ACC112 (cell line): ENCODE data around the gene EXOSC9.
A peak's percentile ranks its signal among the peaks of the same experiment; 100 is the strongest.

Experiments used
- H2AFZ ChIP-seq: fragments of 200-600 bp; sonication (generic); one replicate; pipeline ENCODE4 v1.6.0; 2017; ENCODE audit warnings: antibody characterized with exemption, low read length; ENCODE audit not compliant: unreplicated experiment
- H3K27ac ChIP-seq: fragments of 200-600 bp; sonication (generic); 2 replicates; pipeline ENCODE4 v1.5.1; 2014; ENCODE audit warnings: low read depth, mild to moderate bottlenecking, antibody characterized with exemption, low read length, moderate library complexity
- H3K27me3 ChIP-seq: fragments of 200-600 bp; sonication (generic); 2 replicates; pipeline ENCODE4 v1.6.1; 2014; ENCODE audit warnings: mild to moderate bottlenecking, antibody characterized with exemption, low read length, moderate library complexity, mixed read lengths; ENCODE audit not compliant: insufficient read depth
- H3K36me3 ChIP-seq: fragments of 200-600 bp; sonication (generic); 2 replicates; pipeline ENCODE4 v1.6.1; 2016; ENCODE audit warnings: mild to moderate bottlenecking, antibody characterized with exemption, low read length, moderate library complexity, mixed read lengths; ENCODE audit not compliant: insufficient read depth
- H3K4me1 ChIP-seq: fragments of 200-600 bp; sonication (generic); one replicate; pipeline ENCODE4 v1.6.1; 2016; ENCODE audit warnings: low read length, mixed read lengths; ENCODE audit not compliant: insufficient read depth, unreplicated experiment, control insufficient read depth
- H3K4me3 ChIP-seq: fragments of 200-600 bp; sonication (generic); 2 replicates; pipeline ENCODE4 v1.5.1; 2014; ENCODE audit warnings: mild to moderate bottlenecking, low read depth, low read length
- H3K79me2 ChIP-seq: fragments of 200-600 bp; sonication (generic); one replicate; pipeline ENCODE4 v1.6.0; 2016; ENCODE audit warnings: low read length; ENCODE audit not compliant: control insufficient read depth, unreplicated experiment, insufficient read depth

EXOSC9 gene

DNA sequence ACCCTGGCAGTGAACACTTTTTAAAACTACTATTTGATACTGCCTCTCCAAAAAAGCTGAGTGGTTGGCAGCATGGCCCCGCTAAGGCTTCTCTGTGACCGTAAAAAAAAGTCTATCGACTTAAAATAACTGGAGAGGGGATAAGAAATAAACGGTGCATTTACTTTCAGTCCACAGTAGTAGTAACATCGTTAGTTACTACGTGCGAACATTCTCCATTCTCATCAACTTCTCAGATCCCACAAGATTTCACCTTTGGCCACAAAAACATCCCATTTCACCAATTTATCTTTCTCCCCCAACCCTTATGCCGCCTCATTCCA, 524 bp upstream of the EXOSC9 start:
- Histone ChIP-seq H3K4me1 (peaks cover 28% of the 10 kb centered on the region), H3K4me3 (peak overlapping the region; percentile 100), H3K27ac (peak overlapping the region; percentile 81), H3K36me3 (peaks cover 28% of the 10 kb centered on the region), H2AFZ (peak overlapping the region; percentile 99), H3K27me3 (no peaks in the 10 kb centered on the region), H3K79me2 (peaks cover 41% of the 10 kb centered on the region)

DNA sequence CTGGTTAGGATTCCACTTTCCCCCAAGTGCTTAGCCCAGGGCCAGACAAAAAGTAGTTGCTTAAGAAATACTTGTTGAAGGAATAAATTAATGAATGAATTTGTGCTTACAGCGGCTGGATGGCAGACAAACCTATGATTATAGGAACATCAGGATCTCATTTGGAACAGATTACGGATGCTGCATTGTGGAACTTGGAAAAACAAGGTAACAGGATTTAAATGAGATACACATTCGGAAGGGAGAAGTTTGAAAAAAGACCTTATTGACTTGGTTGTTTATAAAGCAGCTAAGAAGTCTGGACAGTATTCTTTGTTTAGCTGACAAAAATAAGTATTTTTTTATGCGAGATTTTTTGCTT, 572 bp downstream of the EXOSC9 start:
- Histone ChIP-seq H2AFZ (peak overlapping the region; percentile 96), H3K27ac (peak overlapping the region; percentile 81), H3K27me3 (no peaks in the 10 kb centered on the region), H3K79me2 (peaks cover 41% of the 10 kb centered on the region), H3K4me1 (peaks cover 28% of the 10 kb centered on the region), H3K36me3 (peaks cover 33% of the 10 kb centered on the region), H3K4me3 (peak overlapping the region; percentile 100)

DNA sequence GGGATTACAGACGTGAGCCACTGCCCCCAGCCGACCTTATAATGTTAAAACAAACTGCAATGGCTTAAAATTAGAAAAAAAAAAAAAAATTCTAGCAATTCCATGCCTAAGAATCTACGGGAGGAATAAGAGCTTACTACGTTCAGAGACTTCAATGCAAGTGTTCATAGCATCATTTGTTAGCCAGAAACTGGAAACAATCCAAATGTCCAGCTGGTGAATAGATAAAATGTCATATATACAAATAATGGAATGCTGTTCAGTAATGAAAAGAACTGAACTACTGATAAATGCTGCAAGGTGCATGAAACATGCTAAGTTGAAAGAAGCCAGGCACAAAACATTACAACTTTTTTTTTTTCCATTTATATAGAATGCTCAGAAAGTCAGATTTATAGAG, 5.3 kb downstream of the EXOSC9 start:
- H3K4me3 ChIP-seq = no peak overlapping the region
- peaks cover 18% of the 10 kb centered on the region for H3K4me1 ChIP-seq
- H3K27ac ChIP-seq = no peak overlapping the region
- peaks cover 38% of the 10 kb centered on the region for H3K79me2 ChIP-seq
- no peak overlapping the region for H2AFZ ChIP-seq
- H3K36me3 ChIP-seq = peaks cover 59% of the 10 kb centered on the region
- no peaks in the 10 kb centered on the region for H3K27me3 ChIP-seq

DNA sequence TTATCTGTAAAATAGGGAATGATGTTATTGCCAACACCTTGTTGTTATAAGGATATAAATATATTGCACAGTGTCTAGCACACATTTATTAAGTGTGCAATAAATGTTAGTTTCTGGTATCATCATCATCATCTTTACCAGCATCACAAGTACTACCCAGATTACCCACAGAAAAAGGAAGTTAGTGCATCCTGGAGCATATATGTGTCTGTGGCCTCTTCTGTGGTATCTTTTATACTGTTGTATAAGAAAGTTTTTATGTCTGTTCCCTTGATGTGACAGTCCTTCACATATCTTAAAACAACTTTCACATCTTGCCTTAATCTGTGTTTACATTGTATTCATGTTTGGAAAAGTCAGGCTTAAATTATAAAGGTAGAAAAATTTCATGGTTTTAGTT, 10.0 kb downstream of the EXOSC9 start:
- Histone ChIP-seq H3K27ac (no peak overlapping the region), H3K79me2 (peaks cover 7% of the 10 kb centered on the region), H3K4me1 (peaks cover 18% of the 10 kb centered on the region), H3K4me3 (no peak overlapping the region), H3K36me3 (peaks cover 59% of the 10 kb centered on the region), H2AFZ (no peak overlapping the region), H3K27me3 (no peaks in the 10 kb centered on the region)

DNA sequence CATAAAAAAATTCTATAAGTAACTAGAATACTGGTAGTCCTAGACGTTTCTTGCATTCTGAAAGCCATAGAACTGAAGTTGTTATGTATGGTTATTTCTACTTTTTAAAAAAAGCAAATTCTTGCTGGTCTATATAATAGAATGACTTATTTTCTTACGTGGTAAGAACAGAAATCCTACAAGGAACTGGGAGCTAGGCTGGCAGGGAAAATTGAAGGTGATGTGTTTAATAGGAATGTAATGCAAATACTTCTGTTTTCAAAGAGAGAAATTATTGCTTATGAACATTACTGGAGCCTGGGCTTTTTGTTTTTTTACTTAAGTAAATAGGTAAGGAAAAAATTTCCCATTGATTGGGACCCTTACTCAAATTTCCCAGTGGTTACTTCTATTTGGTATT, 13.6 kb downstream of the EXOSC9 start:
- Histone ChIP-seq H3K4me3 (no peak overlapping the region), H2AFZ (no peak overlapping the region), H3K27me3 (no peaks in the 10 kb centered on the region), H3K79me2 (peaks cover 36% of the 10 kb centered on the region), H3K27ac (peak overlapping the region; percentile 23; the same call in 1 of the 2 replicates), H3K36me3 (peaks cover 64% of the 10 kb centered on the region), H3K4me1 (peaks cover 32% of the 10 kb centered on the region)

DNA sequence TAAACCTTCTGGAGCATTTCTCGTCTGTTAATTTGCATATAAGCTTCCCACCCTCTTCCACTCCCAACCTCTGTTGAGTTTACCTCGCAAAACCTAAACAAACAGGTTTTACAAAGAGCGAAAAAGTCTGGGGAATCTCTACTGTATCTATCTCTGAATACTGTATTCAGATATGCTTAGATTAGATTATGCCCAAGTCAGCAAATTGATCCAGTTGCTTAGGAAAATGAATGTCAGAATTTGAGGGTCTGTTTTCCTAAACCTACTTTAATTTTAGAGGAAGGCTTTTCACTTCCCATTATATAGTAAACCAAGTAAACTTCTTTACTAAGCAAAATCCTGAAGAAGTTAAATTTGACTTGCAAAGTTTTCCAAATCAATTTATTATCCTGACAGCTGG, 15.9 kb downstream of the EXOSC9 start:
- Histone ChIP-seq H3K4me1 (peaks cover 46% of the 10 kb centered on the region), H3K27ac (peak overlapping the region; percentile 19), H3K4me3 (no peak overlapping the region), H3K36me3 (peaks cover 52% of the 10 kb centered on the region), H3K27me3 (no peaks in the 10 kb centered on the region), H3K79me2 (peaks cover 56% of the 10 kb centered on the region), H2AFZ (no peak overlapping the region)

DNA sequence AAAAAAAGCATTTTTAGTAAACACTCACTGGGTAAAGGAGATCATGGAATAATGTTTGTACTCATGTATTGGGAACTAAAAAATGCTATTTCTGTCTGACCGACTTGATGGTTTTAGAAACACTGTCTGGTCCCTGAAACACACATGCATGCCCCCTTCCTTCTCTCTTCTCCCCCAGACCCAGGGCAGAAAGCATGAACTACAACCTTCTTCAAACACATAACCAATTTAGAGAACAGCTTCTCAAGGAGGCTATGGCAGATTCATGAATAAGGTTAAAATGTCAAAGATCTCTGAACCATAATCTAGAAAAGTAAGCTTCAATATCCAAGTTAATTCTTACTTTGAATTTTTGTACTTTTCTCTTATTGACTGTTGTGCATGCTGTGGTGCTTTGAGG, 16.6 kb downstream of the EXOSC9 start:
- no peaks in the 10 kb centered on the region for H3K27me3 ChIP-seq
- no peak overlapping the region for H2AFZ ChIP-seq
- peaks cover 63% of the 10 kb centered on the region for H3K79me2 ChIP-seq
- peaks cover 51% of the 10 kb centered on the region for H3K4me1 ChIP-seq
- peak overlapping the region; percentile 19; the same call in 1 of the 2 replicates for H3K27ac ChIP-seq
- H3K4me3 ChIP-seq = no peak overlapping the region
- H3K36me3 ChIP-seq = peaks cover 47% of the 10 kb centered on the region

DNA sequence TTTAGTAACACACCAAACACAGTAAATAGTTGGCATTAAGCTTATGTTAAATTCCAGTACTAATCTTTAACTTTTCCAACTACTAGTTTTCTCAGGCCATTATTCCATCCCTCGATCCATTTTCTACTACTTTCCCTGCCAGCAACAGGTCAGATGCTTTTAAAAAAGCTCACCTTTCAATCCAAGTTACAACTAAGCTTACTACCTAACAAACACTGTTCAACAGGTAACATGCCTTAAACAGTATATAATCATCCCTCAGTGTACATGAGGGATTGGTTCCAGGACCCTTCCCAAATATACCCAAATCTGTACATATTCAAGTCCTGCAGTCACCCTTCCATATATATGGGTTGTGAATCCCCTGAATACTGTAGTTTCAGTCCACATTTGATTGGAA, 17.1 kb downstream of the EXOSC9 start:
- H3K79me2 ChIP-seq = peaks cover 68% of the 10 kb centered on the region
- H3K4me1 ChIP-seq = peaks cover 51% of the 10 kb centered on the region
- no peak overlapping the region for H2AFZ ChIP-seq
- no peak overlapping the region for H3K4me3 ChIP-seq
- H3K27me3 ChIP-seq = no peaks in the 10 kb centered on the region
- no peak overlapping the region for H3K27ac ChIP-seq
- peaks cover 45% of the 10 kb centered on the region for H3K36me3 ChIP-seq

DNA sequence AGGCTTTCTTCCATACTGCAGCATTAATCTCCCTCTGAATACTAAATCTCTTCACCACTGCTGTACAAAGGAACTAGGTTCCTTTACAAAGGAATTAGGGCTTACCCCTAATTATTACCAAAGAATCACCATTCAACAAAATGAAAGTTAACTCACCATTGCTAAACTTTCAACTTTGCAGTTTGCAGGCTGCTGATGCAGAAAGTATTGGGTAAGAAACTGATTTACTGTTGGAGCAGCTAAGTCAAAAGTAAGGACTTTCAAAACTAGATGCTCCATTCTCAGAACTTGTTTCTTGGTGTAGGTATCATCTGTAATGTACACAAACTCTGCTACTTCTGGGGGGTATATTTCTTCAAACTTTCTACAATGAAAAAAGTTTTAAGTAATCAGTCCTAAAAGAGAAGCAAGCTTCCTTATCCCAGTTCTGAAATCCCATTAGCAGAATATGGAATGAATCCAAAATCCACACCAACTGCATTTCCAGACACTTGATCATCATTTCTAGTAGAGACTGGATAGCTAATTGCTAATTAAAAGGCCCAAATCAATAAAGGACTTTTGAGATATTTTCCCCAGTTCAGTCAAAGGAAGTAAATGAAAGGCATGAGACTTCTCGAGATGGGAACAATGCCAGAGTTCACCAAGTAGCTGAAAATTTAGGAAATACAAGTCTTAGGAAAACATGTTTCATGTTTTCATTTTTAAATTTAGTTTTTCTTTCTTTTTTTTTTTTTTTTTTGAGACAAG, 18.3 kb downstream of the EXOSC9 start:
- H3K4me3 ChIP-seq = peak overlapping the region; percentile 1; the same call in 1 of the 2 replicates
- H3K36me3 ChIP-seq = peaks cover 39% of the 10 kb centered on the region
- H3K27me3 ChIP-seq = no peaks in the 10 kb centered on the region
- peak overlapping the region; percentile 12 for H3K27ac ChIP-seq
- peaks cover 50% of the 10 kb centered on the region for H3K4me1 ChIP-seq
- H3K79me2 ChIP-seq = peaks cover 72% of the 10 kb centered on the region
- no peak overlapping the region for H2AFZ ChIP-seq

DNA sequence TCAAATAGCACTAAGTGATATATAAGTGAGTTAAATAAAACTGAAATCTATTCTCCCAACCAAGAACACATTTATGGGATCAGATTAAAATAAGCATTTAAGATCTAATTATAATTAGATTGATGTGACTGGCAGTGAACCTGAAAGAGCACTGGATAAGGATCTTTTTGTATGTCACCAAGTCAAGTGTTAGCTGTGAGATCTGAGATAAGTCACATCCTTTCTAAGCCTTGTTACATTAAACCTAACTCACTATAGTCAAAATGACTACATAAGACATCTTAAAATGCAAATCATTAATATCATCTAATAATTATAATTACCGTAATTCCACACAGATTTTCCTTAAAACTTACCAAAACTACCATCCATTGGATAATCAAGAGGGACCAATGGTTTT, 20.9 kb downstream of the EXOSC9 start:
- Histone ChIP-seq H3K27me3 (no peaks in the 10 kb centered on the region), H2AFZ (peak overlapping the region; percentile 37), H3K79me2 (peaks cover 57% of the 10 kb centered on the region), H3K4me1 (peaks cover 39% of the 10 kb centered on the region), H3K36me3 (peaks cover 22% of the 10 kb centered on the region), H3K4me3 (peak overlapping the region; percentile 98), H3K27ac (peak overlapping the region; percentile 56)

DNA sequence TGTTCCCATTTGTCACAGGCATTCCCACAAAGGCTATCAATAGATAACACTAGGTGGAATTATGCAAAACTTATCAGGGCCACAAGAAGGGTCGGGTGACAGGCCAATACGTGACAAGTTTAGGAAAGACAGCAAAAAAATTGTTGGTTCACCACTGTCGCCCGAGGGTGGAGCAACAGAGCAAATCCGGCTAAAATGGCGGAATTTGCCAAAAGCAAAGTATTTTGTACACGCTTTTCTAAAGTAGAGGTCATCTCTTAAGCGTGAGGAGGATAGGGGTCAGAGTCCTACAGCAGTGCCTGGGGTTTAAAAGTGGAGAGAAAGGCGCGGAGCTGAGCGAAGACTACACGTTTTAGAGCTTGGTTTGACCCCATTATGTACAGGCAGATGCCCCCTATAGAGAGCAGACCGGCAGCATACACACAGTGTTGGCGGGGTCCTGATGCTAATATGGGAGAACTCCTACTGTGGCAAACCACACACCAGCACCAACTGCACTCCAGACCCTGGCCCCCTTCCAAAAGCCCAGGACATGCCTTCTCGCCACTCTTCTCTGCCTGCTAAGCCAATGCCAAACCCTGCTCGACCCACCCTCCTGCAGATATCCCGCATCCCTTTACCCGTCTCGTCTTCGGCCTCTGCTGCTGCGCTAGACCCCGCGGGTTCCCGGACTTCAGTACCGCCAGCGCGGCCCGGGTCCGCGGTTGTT, 21.8 kb downstream of the EXOSC9 start:
- Histone ChIP-seq H3K27me3 (no peaks in the 10 kb centered on the region), H2AFZ (peak overlapping the region; percentile 37), H3K36me3 (peaks cover 14% of the 10 kb centered on the region), H3K27ac (peak overlapping the region; percentile 56), H3K4me3 (peak overlapping the region; percentile 98), H3K79me2 (peaks cover 53% of the 10 kb centered on the region), H3K4me1 (peaks cover 46% of the 10 kb centered on the region)
